ENCODE measurements around the gene CADPS2.

- TF ChIP-seq, protein P1, sequence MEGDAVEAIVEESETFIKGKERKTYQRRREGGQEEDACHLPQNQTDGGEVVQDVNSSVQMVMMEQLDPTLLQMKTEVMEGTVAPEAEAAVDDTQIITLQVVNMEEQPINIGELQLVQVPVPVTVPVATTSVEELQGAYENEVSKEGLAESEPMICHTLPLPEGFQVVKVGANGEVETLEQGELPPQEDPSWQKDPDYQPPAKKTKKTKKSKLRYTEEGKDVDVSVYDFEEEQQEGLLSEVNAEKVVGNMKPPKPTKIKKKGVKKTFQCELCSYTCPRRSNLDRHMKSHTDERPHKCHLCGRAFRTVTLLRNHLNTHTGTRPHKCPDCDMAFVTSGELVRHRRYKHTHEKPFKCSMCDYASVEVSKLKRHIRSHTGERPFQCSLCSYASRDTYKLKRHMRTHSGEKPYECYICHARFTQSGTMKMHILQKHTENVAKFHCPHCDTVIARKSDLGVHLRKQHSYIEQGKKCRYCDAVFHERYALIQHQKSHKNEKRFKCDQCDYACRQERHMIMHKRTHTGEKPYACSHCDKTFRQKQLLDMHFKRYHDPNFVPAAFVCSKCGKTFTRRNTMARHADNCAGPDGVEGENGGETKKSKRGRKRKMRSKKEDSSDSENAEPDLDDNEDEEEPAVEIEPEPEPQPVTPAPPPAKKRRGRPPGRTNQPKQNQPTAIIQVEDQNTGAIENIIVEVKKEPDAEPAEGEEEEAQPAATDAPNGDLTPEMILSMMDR (IDR thresholded peaks at IDR 0.05; ENCODE audit: insufficient read depth, low read length, poor library complexity, severe bottlenecking), result no peak
- TF ChIP-seq EZH2phosphoT487 (conservative IDR thresholded peaks at IDR 0.05; ENCODE audit: low read length), result no peak
Observed at GRCh38 chr7:122755696-122756095, 130.6 kb downstream of the CADPS2 start.
